Measurements from ENCODE around the gene PLBD1.

PLBD1 gene

DNA sequence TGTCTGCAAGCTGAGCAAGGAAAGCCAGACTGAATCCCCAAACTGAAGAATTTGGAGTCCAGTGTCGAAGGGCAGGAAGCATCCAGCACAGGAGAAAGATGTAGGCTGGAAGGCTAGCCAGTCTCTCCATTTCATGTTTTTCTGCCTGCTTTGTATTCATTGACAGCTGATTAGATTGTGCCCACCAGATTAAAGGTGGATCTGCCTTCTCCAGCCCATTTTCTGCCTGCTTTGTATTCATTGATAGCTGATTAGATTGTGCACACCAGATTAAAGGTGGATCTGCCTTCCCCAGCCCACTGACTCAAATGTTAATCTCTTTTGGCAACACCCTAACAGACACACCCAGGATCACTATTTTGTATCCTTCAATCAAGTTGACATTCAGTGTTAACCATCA, 85.3 kb downstream of the PLBD1 start:
- DNase-seq = no peak

DNA sequence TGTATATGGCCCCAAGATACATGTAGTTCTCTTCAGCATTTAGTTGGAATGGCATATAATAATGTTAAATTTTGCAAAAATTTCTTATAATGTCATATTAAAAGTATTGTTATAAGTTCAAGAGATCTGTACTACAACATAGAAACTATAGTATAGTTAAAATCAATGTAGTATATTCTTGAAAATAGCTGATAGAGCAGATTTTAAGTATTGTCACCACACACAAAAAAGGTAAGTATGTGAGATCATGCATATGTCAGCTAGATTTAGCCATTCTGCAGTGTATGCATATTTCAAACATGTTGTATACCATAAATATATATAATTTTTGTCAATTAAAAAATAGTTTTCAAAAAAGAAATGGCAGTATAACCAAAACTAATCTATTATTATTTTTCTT, 86.5 kb downstream of the PLBD1 start:
- DNase-seq = no peak

DNA sequence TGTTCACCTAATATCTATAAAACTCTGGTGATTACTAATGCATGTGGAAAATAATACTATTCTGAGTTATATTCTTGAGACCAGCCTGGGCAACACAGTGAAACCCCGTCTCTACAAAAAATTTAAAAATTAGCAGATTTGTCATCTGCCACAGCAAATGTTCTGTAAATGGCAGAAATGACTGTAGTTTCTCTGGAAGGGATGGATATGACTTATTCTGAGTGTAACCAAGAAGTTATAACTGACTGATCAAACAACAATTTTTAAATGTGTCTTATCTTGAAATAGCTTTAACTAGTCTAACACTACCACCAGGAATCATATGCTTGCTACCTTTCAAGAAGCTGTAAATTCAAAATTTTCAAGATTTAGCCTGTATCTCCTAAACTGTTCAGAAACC, 88.7 kb downstream of the PLBD1 start:
- no peak for DNase-seq

DNA sequence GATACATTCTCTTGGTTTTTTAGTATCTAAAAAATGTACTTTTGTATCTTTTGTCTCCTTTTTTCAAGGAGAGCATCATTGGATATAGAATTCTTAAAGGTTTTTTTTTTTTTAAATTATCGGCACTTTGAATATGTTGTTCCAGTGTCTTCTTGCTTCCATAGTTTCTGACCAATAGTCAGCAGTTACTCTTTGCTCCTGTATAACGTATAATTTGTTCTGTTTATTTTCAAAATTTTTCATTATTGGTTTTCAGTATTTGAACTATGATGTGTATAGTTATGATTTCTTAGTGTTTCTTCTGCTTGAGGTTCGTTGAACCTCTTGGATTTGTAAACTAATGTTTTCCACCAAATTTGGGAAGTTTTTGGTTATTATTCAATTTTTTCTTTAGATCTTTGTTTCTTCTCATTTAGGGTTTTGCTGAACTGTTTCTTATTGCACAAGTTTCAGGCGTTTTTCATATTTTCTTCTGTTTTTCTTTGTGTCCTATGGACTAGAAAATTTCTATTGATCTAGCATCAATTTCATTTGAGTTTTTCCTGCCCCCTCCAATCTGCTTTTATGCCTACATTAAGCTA, 93.9 kb downstream of the PLBD1 start:
- peak; percentile 67 for DNase-seq

DNA sequence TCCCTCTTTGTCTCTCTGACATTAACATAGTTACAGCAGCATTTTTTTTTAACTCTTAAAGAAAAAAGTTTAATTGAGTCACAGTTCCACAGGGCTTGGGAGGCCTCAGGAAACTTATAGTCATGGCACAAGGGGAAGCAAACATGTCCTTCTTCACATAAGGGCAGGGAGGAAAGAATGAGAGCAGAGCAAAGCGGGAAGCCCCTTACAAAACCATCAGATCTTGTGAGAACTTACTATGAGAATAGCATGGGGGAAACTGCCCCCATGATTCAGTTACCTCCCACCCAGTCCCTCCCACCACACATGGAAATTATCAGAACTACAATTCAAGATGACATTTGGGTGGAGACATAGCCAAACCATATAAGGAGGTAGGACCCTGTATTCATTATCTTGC, 96.2 kb downstream of the PLBD1 start:
- no peak for DNase-seq

DNA sequence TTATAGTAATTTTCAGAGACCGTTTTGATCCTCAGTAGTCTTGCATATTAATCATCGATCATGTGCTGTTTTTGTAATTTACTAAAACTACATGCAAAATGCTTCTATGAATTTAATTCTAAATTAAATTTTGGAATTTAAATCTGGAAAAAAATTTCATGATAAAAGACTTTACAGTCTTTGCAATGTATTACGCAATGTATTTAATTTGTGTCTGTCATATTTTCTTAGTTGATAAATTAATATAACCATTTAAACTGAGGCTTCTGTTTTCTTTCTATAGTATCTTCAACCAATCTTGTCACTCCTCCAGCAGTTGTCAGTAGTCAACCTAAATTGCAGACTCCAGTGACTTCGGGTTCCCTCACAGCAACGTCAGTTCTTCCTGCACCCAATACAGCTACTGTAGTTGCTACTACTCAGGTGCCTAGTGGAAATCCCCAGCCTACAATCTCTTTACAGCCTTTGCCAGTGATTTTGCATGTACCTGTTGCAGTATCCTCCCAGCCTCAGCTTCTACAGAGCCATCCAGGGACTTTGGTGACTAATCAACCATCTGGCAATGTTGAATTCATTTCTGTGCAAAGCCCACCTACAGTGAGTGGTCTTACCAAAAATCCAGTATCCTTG, 107.4 kb downstream of the PLBD1 start:
- no peak for DNase-seq

DNA sequence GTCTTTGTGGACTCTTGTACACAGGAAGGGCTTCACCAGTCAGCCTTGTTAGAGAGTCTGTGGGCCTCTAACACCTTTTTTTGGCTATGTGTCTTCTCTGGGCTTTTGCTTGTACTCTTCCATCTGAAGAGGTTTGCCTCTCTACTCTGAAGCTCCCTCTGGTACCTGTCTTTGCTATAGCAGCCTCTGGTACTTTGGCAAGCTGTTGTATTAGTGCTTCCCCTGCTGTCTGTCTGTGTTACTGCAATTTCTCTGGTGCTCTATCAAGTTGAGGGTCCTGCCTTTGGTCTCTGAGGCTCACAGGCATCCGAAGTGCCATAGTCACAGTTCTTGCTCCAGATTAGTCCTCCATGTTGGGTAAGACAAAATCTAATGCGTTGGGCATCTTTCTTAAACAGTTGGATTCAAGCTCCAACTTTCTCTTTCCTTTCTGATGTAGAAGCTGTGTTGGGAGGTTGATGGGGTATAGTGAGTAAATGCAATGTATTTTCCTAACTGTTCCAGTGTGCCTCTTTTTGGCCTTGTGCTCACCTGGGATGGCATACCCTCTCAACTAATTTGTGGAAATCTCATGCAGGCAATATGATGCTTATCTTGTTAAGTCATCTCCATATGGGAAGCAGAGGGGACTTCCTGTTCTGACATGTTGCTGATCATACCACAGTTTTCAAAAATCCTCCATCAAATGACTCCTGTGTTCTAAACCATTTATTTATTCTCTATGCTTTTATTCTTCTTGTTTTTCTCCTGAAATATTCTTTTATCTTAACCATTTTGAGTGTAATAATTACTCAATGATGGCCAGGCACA, 113.4 kb downstream of the PLBD1 start:
- DNase-seq = peak; percentile 76
